Spinal cord (tissue), 10 donors: ENCODE results near the gene SLC35E1. TPM values are rescaled to one million over a fixed set of nuclear protein-coding genes. Genes with fewer than 3 reads are reported as not detected.

ENCODE experiments used
- DNase-seq, 6 donors: peaks; one replicate each; pipeline versions ENCODE4 v3.0.0 to v3.0.0-alpha.2; 2013 to 2015; ENCODE audit warnings: low spot score in 6 of 6, low read depth in 4 of 6
- H3K27ac ChIP-seq: one replicate; pipeline ENCODE4 v1.5.1; 2013; ENCODE audit warnings: low read depth, low read length, control low read depth
- H3K27me3 ChIP-seq: one replicate; pipeline ENCODE4 v1.6.1; 2013; ENCODE audit warnings: low read length; ENCODE audit not compliant: control insufficient read depth, insufficient read depth
- H3K36me3 ChIP-seq: one replicate; pipeline ENCODE4 v1.6.1; 2013; ENCODE audit warnings: low read length; ENCODE audit not compliant: control insufficient read depth, insufficient read depth
- H3K4me1 ChIP-seq: one replicate; pipeline ENCODE4 v1.6.1; 2013; ENCODE audit warnings: low read length; ENCODE audit not compliant: control insufficient read depth, insufficient read depth
- H3K4me3 ChIP-seq: one replicate; pipeline ENCODE4 v1.5.1; 2013; ENCODE audit warnings: low read depth, low read length, control low read depth
- H3K9me3 ChIP-seq: one replicate; pipeline ENCODE4 v1.6.1; 2013; ENCODE audit warnings: low read length; ENCODE audit not compliant: control insufficient read depth, insufficient read depth
- WGBS: methylation state at CpG from one replicate; pipeline ENCODE4 v1.1.5; 2013; ENCODE audit warnings: missing lambda C conversion rate; ENCODE audit not compliant: insufficient coverage; 5-methylcytosine and 5-hydroxymethylcytosine counted together
- polyA plus RNA-seq, 2 donors: library from polyadenylated mRNA; unstranded; fragments of 120-200 nt; gene quantifications; one replicate each; pipeline ENCODE4 v1.2.1, GENCODE V29; 2013; ENCODE audit not compliant: insufficient read length in 2 of 2
- total RNA-seq, 2 donors: library from RNA; depleted of rRNA in 1 of 2; stranded (reverse); fragments of 120-200 nt in 1 of 2; fragments of >200 nt in 1 of 2; gene quantifications; one replicate each; pipeline versions ENCODE4 v1.2.3 to v1.2.4, GENCODE V29; 2013 to 2014
- donor health status: healthy.

Gene SLC35E1
- total and polyA plus RNA-seq, 4 donors, result 24.1 to 61.4 (median 34.1) TPM

- no peak overlapping the region for H3K4me3 ChIP-seq
- WGBS, result 6% methylated on average over 8 of the region's 15 CpGs
Observed at GRCh38 chr19:16584248-16585093, 12.3 kb upstream of the SLC35E1 start.

DNA sequence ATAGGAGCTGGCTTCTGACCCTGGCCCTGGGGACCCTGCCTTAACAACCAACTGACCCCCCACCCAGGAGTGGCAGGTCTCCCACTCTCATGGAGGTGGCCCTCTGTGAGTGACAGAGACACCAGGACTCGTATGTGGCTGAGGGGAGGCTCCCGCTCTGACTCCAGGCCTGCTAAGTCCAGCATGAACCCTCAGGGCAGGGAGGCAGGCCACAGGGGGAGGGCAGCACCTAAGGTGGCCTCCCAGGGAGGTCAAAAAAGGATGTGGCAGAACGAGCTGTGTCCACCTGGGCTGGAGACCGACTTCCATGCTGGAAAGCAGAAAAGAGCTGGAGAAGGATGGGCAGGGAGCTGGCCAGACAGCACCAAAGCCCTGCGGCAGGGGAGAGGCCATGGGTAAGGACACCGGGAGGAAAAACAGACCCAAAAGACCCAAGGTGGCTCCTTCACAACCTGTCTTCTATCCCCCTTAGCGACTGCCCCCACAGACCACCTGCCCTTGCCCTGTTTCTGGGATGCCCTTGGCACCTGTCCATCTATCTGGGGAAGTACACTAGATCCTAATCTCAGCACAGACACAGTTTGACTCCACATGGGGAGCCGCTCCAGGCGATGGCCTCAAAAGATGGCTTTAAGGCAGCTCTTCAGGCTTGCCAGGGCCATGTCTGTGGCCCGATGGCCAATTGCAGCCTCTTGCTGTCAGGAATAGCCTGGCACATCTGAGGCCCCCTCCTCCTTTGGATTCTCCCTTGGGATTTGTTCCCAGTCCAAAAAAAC lies 10.5 kb upstream of the SLC35E1 start:
- no peak overlapping the region for H3K27ac ChIP-seq

More at GRCh38 chr19:16584248-16585093, 12.3 kb upstream of the SLC35E1 start:
- no peaks in the 10 kb centered on the region for H3K9me3 ChIP-seq
- H3K27me3 ChIP-seq, result no peaks in the 10 kb centered on the region
- H3K27ac ChIP-seq, result peak overlapping the region; percentile 68
- peaks cover 64% of the 10 kb centered on the region for H3K4me1 ChIP-seq
- peaks cover 33% of the 10 kb centered on the region for H3K36me3 ChIP-seq
- peak in 2 of 6 donors; percentile 67 to 80 for DNase-seq

DNA sequence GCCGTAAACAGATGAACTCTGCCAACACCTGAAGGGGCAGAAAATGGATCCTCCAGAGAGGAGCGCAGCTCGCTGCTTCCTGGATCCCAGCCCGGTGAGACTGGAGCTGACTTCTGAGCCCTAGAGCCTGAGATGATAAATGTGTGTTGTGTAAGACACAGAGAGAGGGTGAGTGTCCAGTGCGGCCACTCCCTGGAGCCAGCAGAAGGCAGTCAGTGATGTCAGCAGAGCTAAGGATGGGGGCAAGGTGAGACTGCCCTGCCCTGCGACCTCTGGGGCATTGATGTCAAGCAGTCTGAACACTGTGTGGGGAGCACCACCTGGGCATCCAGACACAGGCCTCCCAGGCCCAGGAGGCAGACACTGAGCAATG lies 9.7 kb upstream of the SLC35E1 start:
- H3K27me3 ChIP-seq, result no peaks in the 10 kb centered on the region
- H3K9me3 ChIP-seq, result no peaks in the 10 kb centered on the region
- peaks cover 53% of the 10 kb centered on the region for H3K36me3 ChIP-seq
- no peak for DNase-seq
- peaks cover 40% of the 10 kb centered on the region for H3K4me1 ChIP-seq
- 94% methylated on average over 6 of the region's 6 CpGs for WGBS
- no peak overlapping the region for H3K27ac ChIP-seq
- H3K4me3 ChIP-seq, result no peak overlapping the region

More for the DNA sequence above, 10.5 kb upstream of the SLC35E1 start:
- Histone ChIP-seq H3K36me3 (peaks cover 46% of the 10 kb centered on the region), H3K27me3 (no peaks in the 10 kb centered on the region), H3K4me1 (peaks cover 47% of the 10 kb centered on the region), H3K4me3 (no peak overlapping the region), H3K9me3 (no peaks in the 10 kb centered on the region)
- no peak for DNase-seq
- 87% methylated on average over 10 of the region's 10 CpGs for WGBS

- Histone ChIP-seq H3K4me3 (no peak overlapping the region), H3K27ac (no peak overlapping the region), H3K4me1 (peaks cover 34% of the 10 kb centered on the region), H3K36me3 (peaks cover 56% of the 10 kb centered on the region), H3K9me3 (no peaks in the 10 kb centered on the region), H3K27me3 (no peaks in the 10 kb centered on the region)
- no peak for DNase-seq
- 90% methylated on average over 11 of the region's 12 CpGs for WGBS
Observed at GRCh38 chr19:16581145-16581970, 9.1 kb upstream of the SLC35E1 start.

DNA sequence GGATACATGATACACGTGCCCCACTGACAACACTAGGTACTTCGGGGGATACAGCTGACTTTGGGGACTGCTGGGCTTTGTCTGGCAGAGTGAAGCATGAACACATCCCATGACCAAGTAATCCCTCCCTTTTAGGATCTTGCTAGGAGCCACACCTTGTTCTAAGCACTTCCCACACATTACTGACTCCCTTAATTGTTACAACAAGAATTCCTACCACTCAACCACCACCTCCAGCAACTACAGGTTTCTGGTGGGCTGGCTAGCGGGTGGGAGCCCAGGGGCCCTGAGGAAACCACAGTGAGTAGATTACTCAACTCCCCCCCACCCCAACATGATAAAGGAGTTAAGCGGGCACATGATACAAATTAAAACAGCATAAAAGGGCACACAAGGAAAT lies 7.2 kb upstream of the SLC35E1 start:
- H3K27ac ChIP-seq, result no peak overlapping the region
- no peak overlapping the region for H3K4me3 ChIP-seq
- H3K4me1 ChIP-seq, result peaks cover 21% of the 10 kb centered on the region
- DNase-seq, result no peak
- peaks cover 67% of the 10 kb centered on the region for H3K36me3 ChIP-seq
- H3K27me3 ChIP-seq, result no peaks in the 10 kb centered on the region
- H3K9me3 ChIP-seq, result no peaks in the 10 kb centered on the region
- WGBS, result 85% methylated on average over 4 of the region's 4 CpGs

DNA sequence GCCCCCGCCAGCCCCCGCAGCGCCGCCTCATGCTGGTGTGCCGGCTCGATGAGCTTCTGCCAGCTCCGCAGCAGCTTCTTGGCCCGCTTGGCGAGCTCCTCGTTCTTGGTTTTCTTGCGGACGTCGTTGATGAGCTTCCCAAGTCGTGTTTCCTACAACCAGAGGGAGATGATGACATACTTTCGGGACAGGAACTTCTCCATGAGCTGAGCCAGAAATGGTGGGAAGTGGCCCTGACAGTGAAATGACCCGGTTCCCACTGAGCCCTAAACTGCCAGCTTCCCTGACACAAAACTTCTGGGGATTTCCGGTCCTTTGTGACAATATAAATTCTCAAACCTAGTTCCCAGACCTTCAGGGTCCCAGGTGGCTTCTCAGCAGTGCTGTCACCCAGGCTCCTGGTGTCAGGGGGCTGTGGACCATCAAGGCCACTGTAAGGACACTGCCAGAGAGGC lies 5.3 kb upstream of the SLC35E1 start:
- H3K27me3 ChIP-seq, result no peaks in the 10 kb centered on the region
- DNase-seq, result no peak
- no peaks in the 10 kb centered on the region for H3K9me3 ChIP-seq
- 92% methylated on average over 14 of the region's 17 CpGs for WGBS
- no peak overlapping the region for H3K27ac ChIP-seq
- H3K36me3 ChIP-seq, result peaks cover 69% of the 10 kb centered on the region
- H3K4me1 ChIP-seq, result peaks cover 23% of the 10 kb centered on the region
- H3K4me3 ChIP-seq, result no peak overlapping the region

GRCh38 chr19:16576690-16577530 lies 4.7 kb upstream of the SLC35E1 start:
- no peak overlapping the region for H3K4me3 ChIP-seq
- peaks cover 62% of the 10 kb centered on the region for H3K36me3 ChIP-seq
- no peaks in the 10 kb centered on the region for H3K27me3 ChIP-seq
- DNase-seq, result no peak
- H3K9me3 ChIP-seq, result no peaks in the 10 kb centered on the region
- no peak overlapping the region for H3K27ac ChIP-seq
- peaks cover 21% of the 10 kb centered on the region for H3K4me1 ChIP-seq
- WGBS, result 94% methylated on average over 45 of the region's 52 CpGs

DNA sequence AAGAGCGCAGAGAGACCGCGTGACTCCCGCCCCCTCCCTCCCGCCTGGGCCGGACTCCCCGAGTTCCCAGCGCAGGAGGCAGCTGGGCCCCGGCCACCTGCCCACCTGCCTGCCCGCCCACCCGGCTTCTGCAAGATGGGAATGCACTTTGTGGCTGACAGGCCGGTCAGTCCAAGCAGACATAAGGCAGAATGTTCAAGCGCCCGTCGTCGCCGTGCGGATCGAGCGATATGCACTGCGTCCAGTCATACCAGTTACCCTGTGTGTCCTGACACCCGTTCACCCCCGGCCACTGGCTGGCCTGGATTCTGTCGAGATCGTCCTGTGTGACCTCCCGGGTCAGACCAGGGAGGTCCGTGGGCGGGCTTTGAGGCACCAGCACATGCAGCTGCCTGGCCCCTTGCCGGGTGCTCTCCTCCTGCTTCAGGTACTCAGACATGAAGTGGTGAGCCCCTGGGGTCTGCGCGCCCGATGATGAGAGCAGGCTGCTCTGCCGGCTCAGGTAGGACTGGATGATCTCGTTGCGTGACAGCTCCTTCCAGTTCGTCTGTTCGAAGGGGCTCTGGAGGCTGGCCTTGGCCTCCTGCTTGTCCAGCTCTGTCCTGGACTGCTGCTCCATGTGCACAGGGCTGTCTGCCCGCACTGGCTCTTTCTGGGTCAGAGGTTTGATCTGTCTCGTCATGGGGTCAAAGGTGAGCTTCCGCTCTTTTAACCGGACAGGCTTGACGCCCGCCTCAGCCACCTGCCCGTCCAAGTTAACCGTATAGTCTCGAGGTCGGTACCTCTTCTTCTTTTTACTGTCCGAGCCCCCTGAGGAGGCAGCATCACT lies 3.9 kb upstream of the SLC35E1 start:
- Histone ChIP-seq H3K27me3 (no peaks in the 10 kb centered on the region), H3K4me3 (no peak overlapping the region), H3K4me1 (peaks cover 28% of the 10 kb centered on the region), H3K9me3 (no peaks in the 10 kb centered on the region), H3K27ac (no peak overlapping the region), H3K36me3 (peaks cover 57% of the 10 kb centered on the region)
- WGBS, result 89% methylated on average over 47 of the region's 48 CpGs
- DNase-seq, result no peak
